Measurements from ENCODE around the gene SEC61G. TPM values are rescaled to one million over a fixed set of nuclear protein-coding genes. Genes with fewer than 3 reads are reported as not detected.

SEC61G gene
- total RNA-seq, 1 donor from 2014 or later: 87.6 TPM

GRCh38 chr7:54757711-54758110 is 1.3 kb downstream of the SEC61G start:
- Histone ChIP-seq H3K4me1 (peaks cover 29% of the 10 kb centered on the region), H3K27ac (no peak overlapping the region), H3K27me3 (no peaks in the 10 kb centered on the region), H3K36me3 (peaks cover 42% of the 10 kb centered on the region), H3K4me3 (peak overlapping the region; percentile 98), H3K9me3 (no peaks in the 10 kb centered on the region)
- intact Hi-C loops (cut with DNase I): no loop called here
- TF ChIP-seq, protein P1, sequence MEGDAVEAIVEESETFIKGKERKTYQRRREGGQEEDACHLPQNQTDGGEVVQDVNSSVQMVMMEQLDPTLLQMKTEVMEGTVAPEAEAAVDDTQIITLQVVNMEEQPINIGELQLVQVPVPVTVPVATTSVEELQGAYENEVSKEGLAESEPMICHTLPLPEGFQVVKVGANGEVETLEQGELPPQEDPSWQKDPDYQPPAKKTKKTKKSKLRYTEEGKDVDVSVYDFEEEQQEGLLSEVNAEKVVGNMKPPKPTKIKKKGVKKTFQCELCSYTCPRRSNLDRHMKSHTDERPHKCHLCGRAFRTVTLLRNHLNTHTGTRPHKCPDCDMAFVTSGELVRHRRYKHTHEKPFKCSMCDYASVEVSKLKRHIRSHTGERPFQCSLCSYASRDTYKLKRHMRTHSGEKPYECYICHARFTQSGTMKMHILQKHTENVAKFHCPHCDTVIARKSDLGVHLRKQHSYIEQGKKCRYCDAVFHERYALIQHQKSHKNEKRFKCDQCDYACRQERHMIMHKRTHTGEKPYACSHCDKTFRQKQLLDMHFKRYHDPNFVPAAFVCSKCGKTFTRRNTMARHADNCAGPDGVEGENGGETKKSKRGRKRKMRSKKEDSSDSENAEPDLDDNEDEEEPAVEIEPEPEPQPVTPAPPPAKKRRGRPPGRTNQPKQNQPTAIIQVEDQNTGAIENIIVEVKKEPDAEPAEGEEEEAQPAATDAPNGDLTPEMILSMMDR (IDR thresholded peaks at IDR 0.05): no peak
- DNase-seq (no peak), ATAC-seq (no peak)

DNA sequence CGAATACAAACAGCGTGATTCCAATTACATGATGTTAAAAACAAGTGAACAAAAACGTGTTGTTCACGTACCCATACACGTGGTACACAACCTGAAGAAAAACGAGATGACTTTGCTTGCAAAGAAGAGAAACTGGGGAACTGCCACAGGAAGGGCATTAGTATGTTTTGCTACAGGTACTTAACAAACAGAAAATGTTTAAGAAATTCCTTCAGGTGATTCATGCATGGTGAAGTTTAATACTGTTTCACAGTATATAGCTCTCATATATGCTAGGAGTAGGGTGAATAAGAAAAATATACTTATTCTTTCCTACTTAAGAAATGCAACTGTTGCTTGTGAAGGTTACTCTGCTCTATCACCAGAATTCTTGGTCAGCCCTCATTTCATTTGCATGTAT is 9.8 kb downstream of the SEC61G start:
- Histone ChIP-seq H3K36me3 (peaks cover 71% of the 10 kb centered on the region), H3K4me1 (peaks cover 3% of the 10 kb centered on the region), H3K4me3 (no peak overlapping the region), H3K27ac (no peak overlapping the region), H3K9me3 (no peaks in the 10 kb centered on the region), H3K27me3 (no peaks in the 10 kb centered on the region)
- no peak for ATAC-seq
- intact Hi-C loops (cut with DNase I): no loop called here
- TF ChIP-seq, protein P1 (IDR thresholded peaks at IDR 0.05): no peak
- no peak for DNase-seq

- peaks cover 51% of the 10 kb centered on the region for H3K36me3 ChIP-seq
- TF ChIP-seq, protein P1 (IDR thresholded peaks at IDR 0.05): no peak
- no peaks in the 10 kb centered on the region for H3K9me3 ChIP-seq
- no peak overlapping the region for H3K4me3 ChIP-seq
- DNase-seq: no peak
- H3K4me1 ChIP-seq: no peaks in the 10 kb centered on the region
- ATAC-seq: no peak
- H3K27ac ChIP-seq: no peak overlapping the region
- H3K27me3 ChIP-seq: no peaks in the 10 kb centered on the region
- intact Hi-C loops (cut with DNase I): no loop called here
Observed at GRCh38 chr7:54747234-54747633, 11.8 kb downstream of the SEC61G start.

GRCh38 chr7:54743580-54743979 is 15.4 kb downstream of the SEC61G start:
- H3K27ac ChIP-seq: no peak overlapping the region
- H3K27me3 ChIP-seq: no peaks in the 10 kb centered on the region
- intact Hi-C loops (cut with DNase I): no loop called here
- peaks cover 15% of the 10 kb centered on the region for H3K36me3 ChIP-seq
- DNase-seq (no peak), ATAC-seq (no peak)
- H3K9me3 ChIP-seq: no peaks in the 10 kb centered on the region
- TF ChIP-seq, protein P1 (IDR thresholded peaks at IDR 0.05): no peak
- H3K4me1 ChIP-seq: no peaks in the 10 kb centered on the region
- no peak overlapping the region for H3K4me3 ChIP-seq

- H3K36me3 ChIP-seq: no peaks in the 10 kb centered on the region
- intact Hi-C loops (cut with DNase I): no loop called here
- DNase-seq: no peak
- TF ChIP-seq, protein P1 (IDR thresholded peaks at IDR 0.05): no peak
- no peak for ATAC-seq
- no peaks in the 10 kb centered on the region for H3K27me3 ChIP-seq
- no peaks in the 10 kb centered on the region for H3K4me1 ChIP-seq
- H3K4me3 ChIP-seq: no peak overlapping the region
- no peak overlapping the region for H3K27ac ChIP-seq
- no peaks in the 10 kb centered on the region for H3K9me3 ChIP-seq
Observed at GRCh38 chr7:54738737-54739136, 20.3 kb downstream of the SEC61G start.

- no peaks in the 10 kb centered on the region for H3K9me3 ChIP-seq
- no peaks in the 10 kb centered on the region for H3K27me3 ChIP-seq
- intact Hi-C loops (cut with DNase I): no loop called here
- H3K4me3 ChIP-seq: no peak overlapping the region
- no peaks in the 10 kb centered on the region for H3K36me3 ChIP-seq
- ATAC-seq (no peak), DNase-seq (no peak)
- TF ChIP-seq, protein P1 (IDR thresholded peaks at IDR 0.05): no peak
- H3K4me1 ChIP-seq: no peaks in the 10 kb centered on the region
- H3K27ac ChIP-seq: no peak overlapping the region
Observed at GRCh38 chr7:54729107-54729506, 29.9 kb downstream of the SEC61G start.
